H9 (cell line): Measurements from ENCODE around the gene MYO7A. TPM values are rescaled to one million over a fixed set of nuclear protein-coding genes. Genes with fewer than 3 reads are reported as not detected.

Experiments used
- DNase-seq: peaks from one replicate; pipeline ENCODE4 v3.0.0-alpha.2; 2017
- H2AFZ ChIP-seq: one replicate; pipeline ENCODE4 v1.6.1; 2013; ENCODE audit warnings: mild to moderate bottlenecking, low read length, control low read depth, moderate library complexity
- H2AK5ac ChIP-seq: 2 replicates; pipeline ENCODE4 v1.6.1; 2013; ENCODE audit warnings: low read length, control low read depth, mixed read lengths; ENCODE audit not compliant: insufficient read length
- H2BK120ac ChIP-seq: one replicate; pipeline ENCODE4 v1.6.1; 2013; ENCODE audit warnings: low read depth, mild to moderate bottlenecking, low read length, control low read depth, inconsistent platforms; ENCODE audit not compliant: poor library complexity, severe bottlenecking
- H2BK12ac ChIP-seq: 2 replicates; pipeline ENCODE4 v1.6.1; 2013; ENCODE audit warnings: low read length, control low read depth, mixed read lengths, low read depth; ENCODE audit not compliant: insufficient read length
- H2BK15ac ChIP-seq: 2 replicates; pipeline ENCODE4 v1.6.1; 2013; ENCODE audit warnings: low read depth, low read length, control low read depth
- H2BK20ac ChIP-seq: one replicate; pipeline ENCODE4 v1.6.1; 2013; ENCODE audit warnings: low read depth, mild to moderate bottlenecking, low read length, control low read depth, inconsistent platforms; ENCODE audit not compliant: poor library complexity, severe bottlenecking
- H2BK5ac ChIP-seq: 2 replicates; pipeline ENCODE4 v1.6.1; 2013; ENCODE audit warnings: low read length, control low read depth, mixed read lengths; ENCODE audit not compliant: insufficient read length
- H3K14ac ChIP-seq: 2 replicates; pipeline ENCODE4 v1.6.1; 2013; ENCODE audit warnings: low read length, control low read depth; ENCODE audit not compliant: insufficient read depth
- H3K18ac ChIP-seq: 2 replicates; pipeline ENCODE4 v1.6.1; 2013; ENCODE audit warnings: low read depth, mild to moderate bottlenecking, mixed read lengths, low read length, control low read depth; ENCODE audit not compliant: insufficient read length
- H3K23ac ChIP-seq: 2 replicates; pipeline ENCODE4 v1.6.1; 2013; ENCODE audit warnings: low read length, control low read depth, mixed read lengths, low read depth; ENCODE audit not compliant: insufficient read length
- H3K23me2 ChIP-seq: 2 replicates; pipeline ENCODE4 v1.6.1; 2013; ENCODE audit warnings: low read depth, mild to moderate bottlenecking, mixed read lengths, low read length, control low read depth; ENCODE audit not compliant: insufficient read length, poor library complexity, severe bottlenecking
- H3K27ac ChIP-seq: 2 replicates; pipeline ENCODE4 v1.5.1; 2013; ENCODE audit warnings: low read length, control low read depth, mixed read lengths, low read depth; ENCODE audit not compliant: insufficient read length
- H3K27me3 ChIP-seq: 2 replicates; pipeline ENCODE4 v1.6.1; 2013; ENCODE audit warnings: low read length, control low read depth, inconsistent platforms; ENCODE audit not compliant: insufficient read depth
- H3K4ac ChIP-seq: 2 replicates; pipeline ENCODE4 v1.6.1; 2013; ENCODE audit warnings: low read depth, mild to moderate bottlenecking, control low read depth, inconsistent platforms, low read length, moderate library complexity
- H3K4me1 ChIP-seq: 2 replicates; pipeline ENCODE4 v1.6.1; 2013; ENCODE audit warnings: low read length, control low read depth, inconsistent platforms; ENCODE audit not compliant: insufficient read depth
- H3K4me2 ChIP-seq: 2 replicates; pipeline ENCODE4 v1.6.1; 2013; ENCODE audit warnings: low read length, control low read depth, mixed read lengths; ENCODE audit not compliant: insufficient read length, insufficient read depth
- H3K56ac ChIP-seq: 2 replicates; pipeline ENCODE4 v1.6.1; 2013; ENCODE audit warnings: low read depth, mild to moderate bottlenecking, mixed read lengths, low read length, control low read depth; ENCODE audit not compliant: insufficient read length
- H3K79me1 ChIP-seq: 2 replicates; pipeline ENCODE4 v1.6.1; 2013; ENCODE audit warnings: low read depth, mild to moderate bottlenecking, moderate library complexity, low read length, control low read depth, inconsistent platforms; ENCODE audit not compliant: insufficient read depth, poor library complexity, severe bottlenecking
- H3K79me2 ChIP-seq: 2 replicates; pipeline ENCODE4 v1.6.1; 2013; ENCODE audit warnings: low read length, control low read depth, inconsistent platforms; ENCODE audit not compliant: insufficient read depth
- H3K9ac ChIP-seq: 2 replicates; pipeline ENCODE4 v1.6.1; 2013; ENCODE audit warnings: low read length, control low read depth, mixed read lengths; ENCODE audit not compliant: insufficient read length; ENCODE audit errors: extremely low read depth
- H3K9me3 ChIP-seq: one replicate; pipeline ENCODE4 v1.6.1; 2013; ENCODE audit warnings: low read depth, low read length, inconsistent platforms; ENCODE audit not compliant: control insufficient read depth
- H3T11ph ChIP-seq: one replicate; pipeline ENCODE4 v1.6.1; 2013; ENCODE audit warnings: mild to moderate bottlenecking, low read length, control low read depth, inconsistent platforms
- H4K20me1 ChIP-seq: one replicate; pipeline ENCODE4 v1.6.1; 2013; ENCODE audit not compliant: control insufficient read depth, insufficient read length, insufficient read depth
- H4K5ac ChIP-seq: 2 replicates; pipeline ENCODE4 v1.6.1; 2013; ENCODE audit warnings: low read depth, mild to moderate bottlenecking, mixed read lengths, low read length, control low read depth; ENCODE audit not compliant: insufficient read length
- H4K8ac ChIP-seq: replicated peaks from 2 replicates; pipeline ENCODE4 v1.6.1; 2013; ENCODE audit warnings: low read length, control low read depth, mixed read lengths, low read depth; ENCODE audit not compliant: insufficient read length
- H4K91ac ChIP-seq: 2 replicates; pipeline ENCODE4 v1.6.1; 2013; ENCODE audit warnings: low read depth, mild to moderate bottlenecking, moderate library complexity, mixed read lengths, low read length, control low read depth; ENCODE audit not compliant: insufficient read length
- H3K27ac Mint-ChIP-seq, 3 experiments: 2 replicates in 2 of 3; 3 replicates in 1 of 3; pipeline ENCODE4 v1.8.0; 2020 to 2021; ENCODE audit warnings: mixed read lengths in 3 of 3, mild to moderate bottlenecking in 1 of 3, moderate library complexity in 1 of 3
- H3K27me3 Mint-ChIP-seq: 2 replicates; pipeline ENCODE4 v1.8.0; 2021; ENCODE audit warnings: low read depth, mild to moderate bottlenecking, moderate library complexity, mixed read lengths
- H3K36me3 Mint-ChIP-seq, 3 experiments: 2 replicates in 2 of 3; 3 replicates in 1 of 3; pipeline ENCODE4 v1.8.0; 2020 to 2021; ENCODE audit warnings: low read depth in 3 of 3, mixed read lengths in 3 of 3; ENCODE audit not compliant: insufficient read depth in 1 of 3
- H3K4me1 Mint-ChIP-seq, 2 experiments: 2 replicates each; pipeline ENCODE4 v1.8.0; 2020; ENCODE audit warnings: mixed read lengths in 2 of 2
- H3K4me3 Mint-ChIP-seq, 2 experiments: 2 replicates in 1 of 2; 3 replicates in 1 of 2; pipeline ENCODE4 v1.8.0; 2020 to 2021; ENCODE audit warnings: mild to moderate bottlenecking in 2 of 2, mixed read lengths in 2 of 2, moderate library complexity in 1 of 2
- H3K9me3 Mint-ChIP-seq, 2 experiments: 2 replicates in 1 of 2; 3 replicates in 1 of 2; pipeline ENCODE4 v1.8.0; 2020; ENCODE audit warnings: mild to moderate bottlenecking in 2 of 2, mixed read lengths in 2 of 2, moderate library complexity in 1 of 2
- CTCF ChIP-seq: fragments of 200-600 bp; sonication (generic); conservative IDR thresholded peaks from 3 replicates; pipeline ENCODE4 v1.8.0; 2021; ENCODE audit warnings: antibody characterized with exemption, mild to moderate bottlenecking
- WGBS: extraction: QIAGEN DNeasy Blood & Tissue Kit; methylation state at CpG from one replicate; pipeline ENCODE4 v1.1.7; 2013; ENCODE audit warnings: missing lambda C conversion rate, low lambda C conversion rate, mixed read lengths; ENCODE audit not compliant: insufficient read length; ENCODE audit errors: extremely low coverage; 5-methylcytosine and 5-hydroxymethylcytosine counted together
- total RNA-seq: library from RNA; stranded (reverse); gene quantifications from 2 replicates; pipeline ENCODE4 v1.2.1, GENCODE V29; 2021

Gene MYO7A
- total RNA-seq, 1 experiment from 2014 or later = 1.6 TPM

GRCh38 chr11:77129842-77130756 lies 2.1 kb downstream of the MYO7A start:
- Histone ChIP-seq H3K79me2 (no peaks in the 10 kb centered on the region), H2AK5ac (no peak overlapping the region), H3K9ac (no peak overlapping the region), H3K56ac (no peak overlapping the region), H3K27me3 (no peaks in the 10 kb centered on the region), H3K4ac (no peak overlapping the region), H2BK5ac (no peak overlapping the region), H4K91ac (no peak overlapping the region), H4K8ac (no peak overlapping the region), H3K14ac (no peak overlapping the region), H2BK15ac (no peak overlapping the region), H3K9me3 (no peaks in the 10 kb centered on the region), H2BK12ac (no peak overlapping the region), H3K4me2 (no peak overlapping the region), H3K4me1 (no peaks in the 10 kb centered on the region), H3K79me1 (no peaks in the 10 kb centered on the region), H3K23me2 (peaks cover 8% of the 10 kb centered on the region), H3K23ac (no peak overlapping the region), H3T11ph (no peak overlapping the region), H2BK20ac (no peak overlapping the region), H4K5ac (no peak overlapping the region), H3K18ac (no peak overlapping the region), H2AFZ (no peak overlapping the region), H2BK120ac (no peak overlapping the region), H4K20me1 (no peaks in the 10 kb centered on the region), H3K27ac (no peak overlapping the region)
- Mint-ChIP-seq H3K27me3 (peaks cover 5% of the 10 kb centered on the region; the same call in 1 of the 2 replicates), H3K4me1 (peaks cover 24 to 27% of the 10 kb centered on the region in 2 experiments), H3K4me3 (no peak overlapping the region), H3K27ac (peak overlapping the region in 1 of 3 experiments; percentile 52; a peak in 2 of 7 replicates), H3K36me3 (no peaks in the 10 kb centered on the region), H3K9me3 (no peaks in the 10 kb centered on the region)
- no peak for TF ChIP-seq CTCF
- DNase-seq = no peak
- no CpG with 5 or more reads among the region's 11 CpGs for WGBS
